HL-60/S4 treated with retinoic acid at 250 ng/mL for 4 days and 3 days (cell line): ENCODE data around the gene MLPH.

ENCODE experiments used
- in situ Hi-C: fragments of 300-500 bp; cut with MboI; formaldehyde crosslinking; loops from 2 replicates; pipeline ENCODE4 v1.7.0; 2022; ENCODE audit warnings: low sequenced_read_pairs

Gene MLPH

DNA sequence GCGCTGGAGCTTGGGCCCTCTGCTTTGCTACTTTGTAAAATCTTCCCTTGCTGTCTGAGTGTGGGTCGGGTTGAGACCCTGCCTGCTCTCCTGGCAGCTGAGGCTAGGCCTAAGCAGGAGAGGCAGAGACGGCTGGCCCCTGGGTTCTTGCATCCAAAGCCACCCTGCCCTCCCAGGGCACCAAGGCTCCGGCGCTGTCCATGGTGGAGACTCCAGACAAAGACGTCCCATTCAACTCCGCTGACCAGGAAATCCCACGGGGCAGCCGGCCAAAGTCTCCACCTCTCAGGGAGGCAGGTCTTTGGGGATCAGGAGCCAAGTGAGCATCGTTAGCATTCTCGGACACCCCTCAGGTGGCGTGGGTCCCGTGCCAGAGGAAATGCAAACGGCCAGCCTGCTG lies 76.8 kb downstream of the MLPH start:
- in situ Hi-C loops = no loop called here

DNA sequence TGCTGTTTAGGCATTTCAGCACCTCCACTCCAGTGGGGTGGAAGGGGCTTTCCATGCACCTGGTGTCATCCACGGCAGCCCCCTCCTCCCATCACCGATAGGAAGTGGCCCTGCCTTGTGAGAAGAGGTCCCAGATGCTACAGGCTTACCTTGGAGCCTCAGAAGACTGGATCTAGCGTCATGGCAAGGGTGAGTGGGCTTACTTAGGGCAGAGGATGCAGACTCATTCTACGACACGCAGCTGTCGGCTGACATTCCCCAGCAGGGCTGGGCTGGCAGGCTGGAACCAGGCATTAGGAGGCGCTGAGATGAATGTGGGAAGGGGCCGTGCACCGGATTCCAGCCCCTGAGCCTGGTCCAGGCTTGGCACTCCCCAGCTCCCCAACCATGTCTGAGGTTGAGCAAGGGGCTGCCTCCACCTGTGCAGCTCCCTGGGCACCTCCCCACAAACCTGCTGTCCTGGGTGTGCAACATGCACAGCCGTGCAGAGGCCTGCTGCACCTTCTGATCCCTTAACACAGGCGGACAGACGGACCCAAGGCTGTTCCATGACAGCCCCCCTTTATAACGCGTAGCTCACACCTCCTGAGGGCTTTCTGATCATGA lies 77.6 kb downstream of the MLPH start:
- in situ Hi-C loops = no loop called here

DNA sequence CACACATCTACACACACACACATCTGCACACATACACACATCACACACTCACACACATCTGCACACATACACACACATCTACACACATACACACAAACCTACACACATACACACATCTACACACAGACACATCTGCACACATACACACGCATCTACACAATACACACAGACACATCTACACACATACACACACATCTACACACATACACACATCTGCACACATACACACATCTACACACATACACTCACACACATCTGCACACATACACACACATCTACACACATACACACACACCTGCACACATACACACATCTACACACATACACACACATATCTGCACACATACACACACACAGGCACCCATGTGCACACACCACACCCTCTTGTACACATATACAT lies 78.9 kb downstream of the MLPH start:
- in situ Hi-C loops = no loop called here

DNA sequence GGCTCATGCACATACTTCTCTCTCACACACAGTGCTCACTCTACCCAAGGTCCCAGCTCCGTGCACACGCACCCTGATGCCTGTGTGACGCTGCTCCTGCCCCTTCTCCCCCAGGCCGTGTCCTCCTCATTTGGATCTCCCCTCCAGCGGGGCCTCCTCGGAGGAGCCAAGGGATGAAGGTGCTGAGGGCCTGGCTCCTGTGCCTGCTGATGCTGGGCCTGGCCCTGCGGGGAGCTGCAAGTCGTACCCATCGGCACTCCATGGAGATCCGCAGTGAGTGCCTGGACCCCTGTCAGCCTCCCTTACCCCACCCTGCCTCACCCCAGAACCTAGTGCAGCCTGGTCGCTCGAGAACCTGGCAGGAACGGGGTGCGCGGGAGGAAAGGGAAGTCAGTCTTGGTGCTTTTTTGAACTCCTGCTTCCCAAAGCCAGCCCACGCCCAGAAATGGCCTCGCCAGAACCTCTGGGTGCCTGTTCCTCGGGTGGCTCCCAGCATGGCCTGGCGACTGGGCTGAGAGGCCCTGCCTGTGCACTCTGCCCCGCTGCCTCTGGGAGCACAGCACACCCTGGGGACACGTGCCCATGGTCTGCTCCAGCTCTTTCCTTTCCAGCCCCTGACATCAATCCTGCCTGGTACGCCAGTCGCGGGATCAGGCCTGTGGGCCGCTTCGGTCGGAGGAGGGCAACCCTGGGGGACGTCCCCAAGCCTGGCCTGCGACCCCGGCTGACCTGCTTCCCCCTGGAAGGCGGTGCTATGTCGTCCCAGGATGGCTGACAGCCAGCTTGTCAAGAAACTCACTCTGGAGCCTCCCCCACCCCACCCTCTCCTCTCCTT lies 79.6 kb downstream of the MLPH start, which contains the start of gene PRLH:
Gene PRLH (plus strand): TSS at position 174 of the 835 bp plus-strand sequence. CDS start 0 bp downstream, at position 174.
- in situ Hi-C loops = no loop called here

DNA sequence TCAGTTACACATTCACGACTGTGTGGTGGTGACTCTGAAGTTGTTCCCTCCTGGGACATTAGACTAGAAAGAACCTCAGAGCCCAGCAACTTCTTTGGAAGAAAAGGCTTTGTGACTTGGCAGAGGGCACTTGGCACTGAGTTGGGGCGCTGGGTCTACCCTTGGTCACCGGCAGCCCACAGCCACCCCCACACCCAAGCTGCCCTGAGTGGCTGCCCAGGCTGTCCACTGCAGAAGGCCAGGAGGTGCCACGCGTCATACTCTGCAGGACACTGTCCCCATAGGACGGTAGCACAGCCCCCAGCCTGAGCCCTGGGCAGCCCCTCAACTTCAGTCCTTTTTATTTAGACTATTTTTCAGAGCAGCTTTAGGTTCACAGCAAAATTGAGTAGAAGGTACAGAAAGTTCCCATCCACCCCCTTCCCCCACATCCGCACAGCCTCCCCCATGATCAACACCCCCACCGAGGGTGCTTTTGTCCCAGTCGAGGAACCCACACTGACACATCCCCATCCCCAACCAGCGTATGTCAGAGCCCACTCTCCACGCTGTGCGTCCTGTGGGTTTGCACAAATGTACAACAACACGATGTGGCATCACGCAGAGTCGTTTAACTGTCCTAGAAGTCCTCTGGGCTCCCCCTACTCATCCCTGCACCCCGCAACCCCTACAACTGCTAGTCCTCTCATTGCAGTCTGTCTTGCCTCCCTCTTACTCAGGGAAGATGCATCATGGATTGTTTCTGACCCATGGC lies 80.4 kb downstream of the MLPH start:
- in situ Hi-C loops = no loop called here

DNA sequence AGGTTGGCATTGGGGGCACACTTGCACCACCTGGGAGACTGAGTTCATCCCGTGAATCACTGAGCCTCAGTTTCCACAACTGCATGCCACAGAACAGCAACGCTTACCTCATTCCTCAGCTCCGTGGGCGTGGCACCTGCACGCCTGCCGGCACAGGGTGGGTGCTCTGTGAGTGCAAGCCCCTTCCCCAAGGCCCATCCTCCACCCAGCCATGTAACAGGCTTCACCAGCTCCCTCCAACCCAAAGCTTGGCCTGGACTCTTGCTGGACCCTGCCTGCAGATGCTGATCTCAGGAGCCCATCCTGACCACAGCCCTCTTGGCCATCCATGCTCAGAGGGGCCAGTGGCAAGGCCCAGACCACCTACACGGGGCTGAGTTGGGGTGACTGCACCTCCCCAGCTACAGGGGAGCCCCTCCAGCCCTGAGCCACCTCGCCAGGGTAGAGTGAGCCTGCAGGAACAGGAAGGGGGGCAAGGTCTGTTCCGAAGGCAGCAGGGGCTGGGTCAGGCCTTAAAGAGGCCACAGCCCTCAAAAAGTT lies 81.1 kb downstream of the MLPH start:
- in situ Hi-C loops = no loop called here

DNA sequence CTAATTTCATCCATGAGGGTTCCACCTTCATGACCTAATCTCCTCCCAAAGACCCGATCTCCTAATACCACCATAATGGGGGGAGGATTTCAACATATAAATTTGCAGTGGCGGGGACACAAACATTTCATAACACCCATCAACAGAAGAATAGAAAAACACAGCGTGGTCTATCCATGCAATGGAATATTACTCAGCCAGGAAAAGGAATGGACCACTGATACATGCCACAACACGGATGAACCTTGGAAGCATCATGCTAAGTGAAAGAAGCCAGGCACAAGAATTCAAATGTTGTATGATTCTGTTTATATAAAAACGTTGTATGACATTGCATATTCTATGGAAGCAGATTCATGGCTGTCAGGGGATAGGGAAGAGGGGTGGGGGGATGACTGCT lies 82.0 kb downstream of the MLPH start:
- in situ Hi-C loops = no loop called here

DNA sequence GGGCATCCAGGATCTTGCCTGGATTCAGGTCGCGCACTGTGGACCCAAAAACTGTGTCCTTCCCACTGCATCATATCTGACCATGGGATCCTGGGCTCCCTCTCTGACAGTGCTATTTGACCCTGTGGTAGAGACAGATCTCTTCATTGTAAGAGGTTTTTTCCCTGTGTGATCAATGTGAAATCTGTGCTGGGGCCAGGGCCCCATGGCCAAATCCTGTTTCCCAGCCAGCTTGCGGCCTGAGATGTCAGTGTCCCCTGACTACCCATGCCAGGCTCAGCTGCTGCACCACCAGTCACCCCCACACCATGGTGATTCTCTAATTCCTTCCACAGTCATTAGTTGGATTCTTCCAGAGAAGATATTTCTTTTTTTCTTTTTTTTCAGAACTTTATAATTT lies 82.8 kb downstream of the MLPH start:
- in situ Hi-C loops = no loop called here

DNA sequence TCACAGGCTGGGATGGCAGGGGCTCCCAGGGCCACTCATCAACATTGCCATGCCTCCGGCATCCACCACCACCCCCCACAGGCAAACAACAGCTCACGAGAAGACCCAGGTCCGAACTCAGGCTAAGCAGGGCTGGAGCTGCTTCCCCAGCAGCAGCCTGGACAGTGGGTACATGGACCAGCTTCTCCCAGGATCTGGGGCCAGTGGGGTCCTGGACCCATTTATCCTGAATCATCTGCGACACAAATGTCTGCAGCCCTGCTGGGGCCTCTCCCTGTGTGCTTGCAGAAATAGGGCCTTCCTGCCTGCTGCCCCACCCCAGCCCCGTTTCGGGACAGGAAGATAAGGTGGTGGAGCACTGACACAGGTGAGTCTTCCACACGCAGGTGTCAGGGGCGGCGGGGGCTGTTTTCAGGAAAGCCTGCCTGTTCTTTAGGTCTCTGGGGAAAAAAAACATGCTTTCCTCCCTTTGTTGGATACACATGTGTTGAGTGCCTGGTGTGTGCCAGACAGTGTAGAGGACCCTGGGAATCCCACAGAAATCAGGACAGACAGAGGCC lies 83.8 kb downstream of the MLPH start:
- in situ Hi-C loops = no loop called here

DNA sequence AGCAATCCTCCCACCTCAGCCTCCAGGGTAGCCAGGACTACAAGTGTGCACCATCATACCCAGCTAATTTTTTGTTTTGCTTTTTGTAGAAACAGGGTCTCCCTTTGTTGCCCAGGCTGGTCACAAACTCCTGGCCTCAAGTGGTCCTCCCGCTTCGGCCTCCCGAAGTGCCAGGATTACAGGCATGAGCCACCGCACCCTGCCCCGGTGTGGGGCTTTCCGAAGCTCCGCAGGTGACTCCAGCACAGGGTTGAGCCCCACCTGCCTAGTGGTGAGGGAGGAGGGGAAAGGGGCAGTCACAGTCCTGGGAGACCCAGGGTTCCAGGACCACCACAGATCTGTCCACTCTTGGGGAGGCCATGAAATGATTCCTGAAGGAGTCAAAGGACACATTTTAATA lies 84.5 kb downstream of the MLPH start:
- in situ Hi-C loops = no loop called here

DNA sequence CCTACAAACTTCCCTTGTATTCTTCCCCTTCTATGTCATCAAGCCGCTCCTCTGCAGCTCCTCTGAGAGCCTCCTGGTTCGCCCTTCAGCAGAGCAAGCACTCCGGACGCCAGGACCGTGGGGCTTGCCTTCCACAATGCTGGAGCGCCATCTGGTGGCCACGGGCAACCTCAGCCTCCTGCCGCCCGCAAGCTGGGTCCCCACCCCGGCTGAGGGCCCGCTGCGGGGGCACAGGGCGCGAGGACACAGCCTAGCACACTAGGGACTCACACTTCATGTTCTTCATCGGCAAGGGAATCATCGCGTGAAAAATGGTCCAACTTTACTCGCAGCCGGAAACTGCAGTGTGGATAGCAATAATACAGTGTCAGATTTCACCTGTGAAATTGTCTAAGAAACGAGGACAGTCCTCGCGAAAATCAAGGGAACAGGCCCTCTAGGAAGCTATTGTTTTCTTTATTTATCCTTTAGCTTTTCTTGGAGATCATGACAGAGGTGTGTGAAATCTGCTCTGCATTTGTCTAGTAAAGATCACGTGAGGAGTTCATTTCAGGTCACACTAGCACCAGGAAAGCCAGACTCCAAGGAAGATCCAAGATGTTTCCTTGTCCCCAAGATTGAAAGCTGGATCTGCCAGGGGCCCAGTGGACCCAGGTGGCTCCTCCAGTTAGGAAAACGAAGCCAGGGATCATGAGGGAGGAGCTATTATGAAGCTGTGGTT lies 85.1 kb downstream of the MLPH start:
- in situ Hi-C loops = no loop called here

DNA sequence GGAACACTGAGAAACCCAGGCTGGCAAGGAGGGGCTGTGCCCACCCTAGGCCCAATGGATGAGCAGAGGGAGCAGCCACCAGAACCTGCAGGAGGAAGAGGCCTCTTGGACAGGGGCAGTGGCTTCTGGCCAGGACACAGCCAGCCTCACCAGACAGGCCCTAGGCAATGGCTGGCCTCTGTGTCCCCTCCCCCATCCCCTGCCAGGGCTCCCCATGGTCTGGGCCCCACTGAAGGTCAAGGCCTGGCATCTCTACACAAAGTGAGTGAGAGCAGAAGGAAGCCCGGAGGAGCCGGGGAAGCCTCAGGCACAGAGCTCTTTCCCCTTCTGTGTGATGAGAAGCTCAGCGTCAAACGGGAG lies 85.7 kb downstream of the MLPH start:
- in situ Hi-C loops = no loop called here

DNA sequence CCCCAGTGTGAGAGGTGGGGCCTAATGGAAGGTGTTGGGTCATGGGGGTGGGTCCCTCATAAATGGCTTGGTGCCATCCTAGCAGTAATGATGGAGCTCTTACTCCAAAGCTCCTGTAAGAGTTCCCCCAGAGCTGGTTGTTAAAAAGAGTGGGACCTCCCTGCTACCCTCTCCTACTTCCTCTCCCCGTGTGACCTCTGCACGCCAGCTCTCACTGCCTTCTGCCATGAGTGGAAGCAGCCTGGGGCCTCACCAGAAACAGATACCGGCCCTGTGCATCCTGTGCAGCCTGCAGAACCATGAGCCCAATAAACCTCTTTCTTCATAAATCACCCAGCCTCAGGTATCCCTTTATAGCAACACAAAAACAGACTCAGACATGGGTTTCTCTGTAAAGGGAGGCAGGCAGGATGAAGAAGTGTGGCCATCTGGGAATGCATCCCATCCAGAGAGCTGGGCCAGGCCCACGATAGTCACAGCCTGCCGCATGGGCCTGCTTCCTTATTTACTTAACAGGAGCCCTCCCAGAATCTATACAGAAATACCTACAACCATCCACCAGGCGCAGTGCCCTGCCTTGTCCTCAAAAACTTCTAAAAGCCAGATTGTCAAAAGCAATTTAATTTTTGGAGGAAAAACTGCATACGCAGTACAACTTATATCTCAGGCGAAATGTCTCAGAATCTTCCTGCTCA lies 86.8 kb downstream of the MLPH start:
- in situ Hi-C loops = no loop called here

DNA sequence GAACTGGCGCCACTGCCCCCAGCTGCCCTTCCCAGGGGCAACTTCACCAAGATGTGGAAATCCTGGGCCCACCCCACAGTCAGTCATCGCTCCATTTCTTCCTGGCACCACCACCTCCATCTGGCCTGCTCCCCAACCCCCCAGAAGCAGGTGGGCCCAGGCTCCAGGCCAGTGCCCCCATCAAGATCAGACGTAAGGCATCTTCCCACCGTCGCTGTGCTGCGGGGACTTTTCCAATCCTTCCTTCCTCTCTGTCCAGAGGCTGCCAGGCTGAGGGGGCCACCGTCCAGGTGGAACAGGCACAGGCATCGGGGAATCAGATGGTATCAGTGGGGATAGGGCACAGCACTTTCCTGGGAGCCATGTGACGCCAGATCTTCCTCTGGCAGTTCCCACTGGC lies 87.4 kb downstream of the MLPH start:
- in situ Hi-C loops = no loop called here

DNA sequence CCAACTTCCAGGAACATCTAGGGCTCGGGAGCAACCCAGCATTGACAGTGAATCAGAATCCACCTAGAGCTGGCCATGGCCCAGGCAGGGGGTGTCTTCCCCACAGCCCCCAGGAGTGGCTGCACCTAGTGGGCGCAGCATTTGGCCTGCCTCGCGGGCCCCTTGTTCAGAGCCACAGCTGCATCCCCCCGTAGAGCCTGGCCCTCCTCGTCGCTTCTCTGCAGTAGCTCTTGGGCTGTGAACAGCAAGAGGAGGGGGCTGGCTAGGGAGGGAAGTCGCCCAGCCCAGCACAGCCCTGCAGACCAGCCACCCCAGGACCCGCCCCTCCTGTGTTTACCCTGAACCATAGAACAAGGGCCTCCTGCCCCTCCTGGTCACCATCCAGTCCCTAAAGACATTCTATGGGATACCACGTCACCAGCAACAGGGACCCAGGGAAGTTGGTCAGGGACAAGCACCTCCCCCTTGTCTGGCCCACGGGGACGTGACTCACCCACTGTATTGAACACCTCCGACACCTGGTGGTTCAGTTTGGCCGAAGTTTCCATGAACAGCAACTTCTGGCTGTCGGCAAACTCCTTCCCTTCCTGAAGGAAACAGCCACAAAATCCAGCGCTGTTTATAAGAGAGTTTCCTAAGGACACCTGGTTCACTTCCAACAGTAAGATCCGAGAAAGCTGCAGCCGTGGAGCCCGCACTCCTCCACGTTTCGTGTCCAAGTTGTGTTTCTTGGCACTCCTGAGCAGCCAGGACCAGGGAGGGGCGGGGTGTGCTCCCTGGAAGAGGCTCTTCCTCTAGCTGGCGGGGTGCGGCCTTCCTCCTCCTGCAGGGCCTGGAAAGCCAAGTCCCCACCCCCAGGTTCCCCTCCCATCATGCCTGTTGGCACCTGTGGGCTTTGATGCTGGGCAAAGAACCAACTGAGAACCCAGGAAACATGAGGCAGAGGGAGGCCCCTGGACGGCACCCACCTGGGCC lies 88.1 kb downstream of the MLPH start:
- in situ Hi-C loops = no loop called here

DNA sequence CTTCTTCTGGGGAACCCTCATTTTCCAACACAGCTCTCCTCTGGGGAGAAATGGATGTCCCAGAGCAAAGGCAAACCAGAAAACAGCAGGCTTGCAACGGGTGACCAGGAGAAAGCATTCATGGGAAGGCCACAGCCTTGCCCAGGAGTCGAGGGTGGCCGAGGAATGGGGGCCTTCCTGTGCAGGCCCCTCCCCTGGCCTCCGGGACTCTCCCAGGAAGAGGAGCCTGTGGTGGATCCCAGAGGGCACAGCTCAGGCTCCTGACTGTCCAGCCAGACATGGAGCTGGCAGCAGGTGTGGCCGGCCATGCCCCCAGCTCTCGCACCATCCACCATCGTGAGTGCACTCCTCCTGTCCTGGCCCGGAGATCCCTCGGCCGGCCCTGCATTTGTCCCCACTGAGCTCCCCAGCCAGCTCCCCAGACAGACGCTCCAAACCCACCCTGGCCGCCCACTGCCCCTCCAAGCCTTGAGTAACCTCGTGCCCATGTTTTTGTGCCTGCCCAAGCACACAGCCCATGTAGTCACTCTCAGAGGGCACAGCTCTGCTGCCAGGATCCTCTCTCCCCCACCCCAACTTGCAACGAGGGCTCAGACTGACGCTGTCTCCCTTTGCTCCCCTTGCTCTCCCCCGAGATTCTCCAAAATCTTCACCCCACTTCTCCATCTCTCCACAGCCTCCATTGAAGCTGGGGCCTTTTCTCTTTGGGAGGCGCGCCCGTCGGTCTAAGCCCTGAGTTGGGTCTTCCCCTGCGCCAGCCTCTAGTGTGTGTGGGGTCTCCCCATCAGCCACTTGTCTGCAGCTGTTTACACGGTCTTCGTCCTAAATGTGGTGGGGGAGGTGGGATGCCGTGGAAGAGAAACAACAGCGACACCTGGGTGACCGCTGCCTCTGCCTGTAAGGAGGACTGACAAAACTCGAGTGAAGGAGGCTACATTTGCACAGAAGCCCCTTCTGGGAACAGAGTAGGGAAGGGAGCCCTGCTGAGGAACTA lies 89.1 kb downstream of the MLPH start:
- in situ Hi-C loops = no loop called here

DNA sequence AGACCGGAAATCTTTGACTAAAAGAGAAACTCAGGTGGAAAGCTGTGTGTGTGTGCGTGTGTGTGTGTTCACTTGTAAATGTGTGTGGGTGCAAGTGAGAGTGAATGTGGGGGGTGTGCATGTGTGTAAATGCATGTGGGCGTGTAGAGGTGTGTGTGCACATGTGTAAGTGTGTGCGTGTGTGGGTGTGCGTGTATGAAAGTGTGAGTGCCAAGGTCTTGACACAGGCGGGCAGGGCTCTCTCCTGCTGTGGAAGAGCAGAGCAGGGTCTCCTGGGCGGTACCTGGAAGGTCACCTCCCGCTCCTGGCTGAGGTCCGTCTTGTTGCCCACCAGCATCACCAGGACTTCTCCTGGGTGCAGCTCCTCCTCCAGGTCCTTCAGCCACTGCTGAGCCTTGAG lies 89.9 kb downstream of the MLPH start:
- in situ Hi-C loops = no loop called here

DNA sequence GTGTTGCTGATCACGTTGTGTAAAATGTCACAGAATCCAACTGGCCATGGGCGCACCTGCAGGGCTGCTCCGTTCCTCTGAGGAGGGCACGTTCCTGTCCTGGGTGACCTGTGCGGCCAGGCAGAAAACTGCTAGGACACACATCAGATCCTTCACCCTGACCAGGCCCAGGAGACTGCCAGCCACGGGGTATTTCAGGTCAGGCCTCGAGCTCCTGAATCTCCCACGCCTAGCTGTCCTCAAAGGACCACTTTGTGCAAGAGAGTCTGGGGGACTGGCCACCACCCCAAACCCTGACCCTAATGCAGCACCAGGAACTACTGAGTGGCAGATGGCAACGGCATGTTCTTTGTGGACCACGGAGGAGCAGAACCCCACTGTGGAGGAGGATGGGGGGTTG lies 90.4 kb downstream of the MLPH start:
- in situ Hi-C loops = no loop called here
